ENCODE data around the gene MRPS11.
A peak's percentile ranks its signal among the peaks of the same experiment; 100 is the strongest.
"Not testable (repeated sequence)": the region's sequence is repeated elsewhere in the genome, so short reads cannot be mapped to it uniquely, and the experiment has no call there.

MRPS11 gene

DNA sequence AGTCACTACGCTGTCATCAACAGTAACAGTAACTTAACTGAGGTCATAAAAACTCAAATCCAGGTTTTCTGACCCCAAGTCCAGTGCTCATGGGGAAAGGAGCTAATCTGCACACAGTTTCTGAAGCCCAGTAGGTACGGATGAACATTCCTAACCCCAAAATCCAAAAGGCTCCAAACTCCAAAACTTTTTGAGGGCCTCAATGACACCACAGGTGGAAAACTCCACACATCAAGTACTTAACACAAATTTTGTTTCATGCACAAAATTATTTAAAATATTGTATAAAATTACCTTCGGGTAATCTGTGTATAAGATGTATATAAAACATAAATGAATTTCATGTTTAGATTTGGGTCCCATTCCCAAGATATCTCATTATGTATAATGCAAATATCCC lies 10.8 kb upstream of the MRPS11 start:
- no peak for DNase-seq

DNA sequence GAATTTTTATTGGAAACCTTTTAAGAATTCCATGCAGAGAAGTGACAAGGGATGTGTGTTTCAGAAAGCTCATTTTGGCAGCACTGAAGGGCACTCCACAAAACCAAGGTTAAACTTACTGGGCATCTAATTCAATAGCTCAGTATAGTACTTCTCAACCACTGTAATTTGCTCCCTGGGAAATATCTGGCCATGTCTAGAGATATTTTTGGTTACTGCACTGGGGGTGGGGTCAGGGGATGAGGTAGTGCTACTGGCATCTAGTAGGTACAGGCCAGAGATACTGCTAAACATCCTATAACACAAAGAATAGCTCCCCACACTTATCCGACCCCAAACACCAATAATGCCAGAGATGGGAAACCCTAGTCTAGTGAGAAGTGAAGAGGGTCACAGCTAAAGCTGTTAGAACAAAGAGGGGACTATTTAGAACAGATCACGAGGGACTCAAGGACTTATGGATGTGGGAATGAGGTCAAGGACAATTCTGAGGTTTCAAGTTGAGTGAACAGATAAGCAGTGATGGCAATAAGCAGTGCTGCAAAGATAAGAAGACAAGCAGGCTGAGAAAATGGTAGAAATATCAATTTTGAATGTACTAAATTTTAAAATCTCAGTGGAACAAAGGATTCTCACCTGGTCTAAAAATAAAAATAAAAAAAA lies 3.5 kb upstream of the MRPS11 start:
- no peak for DNase-seq

DNA sequence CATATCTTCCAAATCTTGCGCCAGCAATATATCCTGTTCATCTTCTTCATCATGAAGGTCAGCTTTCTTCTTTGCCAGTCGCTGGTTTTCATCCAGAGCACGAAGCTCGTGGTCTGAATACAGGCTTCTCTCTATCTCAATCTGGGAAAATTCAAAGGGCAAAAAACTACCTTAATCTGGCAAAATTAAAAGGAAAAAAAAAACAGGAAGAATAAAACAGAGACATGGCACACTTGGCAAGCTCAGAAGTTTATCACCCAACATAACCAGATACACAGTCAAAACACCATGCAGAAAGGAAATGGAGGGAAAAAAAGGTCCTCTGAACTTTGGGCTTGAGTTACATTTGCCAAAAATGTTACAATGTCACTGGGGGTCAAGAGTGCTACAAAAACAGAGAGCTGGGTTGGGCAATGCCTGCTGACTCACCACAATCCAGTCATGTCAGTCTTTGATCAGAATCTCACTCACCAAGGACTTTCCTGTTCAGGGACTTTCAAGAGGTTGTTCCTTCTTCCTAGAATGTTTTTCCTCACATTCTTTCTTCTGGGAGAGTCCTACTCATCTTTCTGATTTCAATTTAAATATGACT lies 1.8 kb upstream of the MRPS11 start:
- no peak for DNase-seq

DNA sequence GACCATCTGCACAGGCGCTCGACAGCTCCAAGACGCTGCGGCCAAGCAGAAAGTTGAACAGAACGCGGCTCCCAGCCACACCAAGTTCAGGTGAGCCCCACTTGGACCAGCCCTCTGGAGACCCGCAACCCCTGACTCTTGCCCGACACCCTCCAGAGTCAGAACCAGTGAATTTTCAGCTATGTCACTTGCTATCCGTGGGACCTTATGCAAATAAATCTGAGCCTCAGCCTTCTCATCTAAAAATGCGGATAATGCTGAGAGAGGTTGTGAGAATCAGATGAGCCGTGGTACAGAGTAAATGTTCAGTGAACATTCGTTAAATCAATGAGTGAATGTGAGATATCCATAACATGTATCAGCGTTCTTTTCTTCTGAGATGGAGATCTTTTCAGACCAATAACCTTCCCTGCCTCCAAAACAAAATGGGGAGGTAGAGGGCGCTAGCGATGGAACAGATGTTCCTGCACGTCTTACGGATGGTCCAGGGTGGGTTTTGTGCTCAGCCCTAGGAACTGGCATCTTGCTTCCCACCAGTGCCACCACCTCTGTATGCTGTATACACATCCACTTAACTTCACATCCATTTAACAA lies 524 bp downstream of the MRPS11 start:
- DNase-seq = no peak

DNA sequence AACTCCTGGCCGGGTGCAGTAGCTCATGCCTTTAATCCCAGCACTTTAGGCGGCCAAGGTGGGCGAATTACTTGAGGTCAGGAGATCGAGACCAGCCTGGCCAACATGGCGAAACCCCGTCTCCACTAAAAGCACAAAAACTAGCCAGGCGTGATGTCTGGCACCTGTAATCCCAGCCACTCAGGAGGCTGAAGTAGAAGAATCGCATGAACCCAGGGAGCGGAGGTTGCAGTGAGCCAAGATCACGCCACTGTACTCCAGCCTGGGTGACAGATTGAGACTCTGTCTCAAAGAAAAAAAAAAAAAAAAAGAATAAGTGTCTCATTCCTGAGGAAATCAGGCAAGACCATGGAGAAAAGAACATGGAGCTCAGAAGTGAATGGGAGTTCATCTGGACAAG lies 1.2 kb downstream of the MRPS11 start:
- DNase-seq = not testable (repeated sequence)

DNA sequence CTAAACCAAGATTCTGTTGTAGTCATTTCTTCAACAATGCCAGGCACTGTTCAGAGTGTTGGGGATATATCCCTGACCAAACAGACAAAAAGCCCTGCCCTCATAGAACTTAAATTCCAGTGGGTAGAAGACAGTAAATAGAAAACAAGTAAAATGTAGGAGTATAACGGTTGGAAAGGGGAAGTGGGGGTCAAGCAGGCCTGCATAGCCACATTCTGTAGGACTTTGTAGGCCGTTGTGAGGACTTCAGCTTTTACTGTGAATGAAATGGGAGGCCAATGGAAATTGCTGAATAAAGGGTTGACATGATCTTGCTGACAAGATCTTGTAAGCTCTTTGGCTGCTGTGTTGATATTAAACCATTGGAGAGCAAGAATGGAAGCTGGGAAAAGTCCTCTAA lies 1.8 kb downstream of the MRPS11 start:
- DNase-seq = no peak

DNA sequence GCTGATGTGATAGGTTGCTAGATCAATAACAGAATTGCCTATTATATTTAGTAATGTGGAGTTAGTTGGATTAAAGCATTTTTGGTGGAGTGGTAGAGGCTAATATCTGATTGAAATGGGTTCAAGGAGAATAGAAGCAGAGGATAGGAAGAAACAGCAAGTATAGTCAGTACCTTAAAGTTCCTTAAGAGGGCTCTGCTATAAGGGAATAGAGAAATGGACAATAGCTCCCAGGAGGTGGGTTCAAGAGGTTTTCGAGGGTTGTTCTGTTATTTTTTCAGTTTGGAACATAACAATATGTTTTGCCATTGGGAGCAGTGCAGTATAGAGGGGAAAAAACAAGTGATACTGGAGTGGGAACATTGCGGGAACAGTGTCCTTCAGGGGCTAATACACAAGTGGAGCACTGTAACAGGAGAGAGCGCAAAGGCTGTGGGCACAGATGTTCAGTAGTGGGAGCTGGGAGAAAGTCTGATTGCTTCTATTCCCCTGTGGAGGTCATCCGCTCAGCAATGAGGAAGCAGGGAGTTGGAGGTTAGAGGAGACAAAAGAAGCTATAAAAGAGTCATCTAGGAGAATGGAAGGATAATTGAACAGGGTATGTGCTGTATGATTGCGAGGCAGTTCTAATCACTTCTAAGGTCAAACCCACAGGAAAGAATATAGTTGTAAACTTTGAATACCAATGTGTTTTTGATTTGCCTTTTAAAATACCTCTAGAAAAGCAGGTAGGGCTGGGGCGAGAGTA lies 3.3 kb downstream of the MRPS11 start:
- DNase-seq = no peak

DNA sequence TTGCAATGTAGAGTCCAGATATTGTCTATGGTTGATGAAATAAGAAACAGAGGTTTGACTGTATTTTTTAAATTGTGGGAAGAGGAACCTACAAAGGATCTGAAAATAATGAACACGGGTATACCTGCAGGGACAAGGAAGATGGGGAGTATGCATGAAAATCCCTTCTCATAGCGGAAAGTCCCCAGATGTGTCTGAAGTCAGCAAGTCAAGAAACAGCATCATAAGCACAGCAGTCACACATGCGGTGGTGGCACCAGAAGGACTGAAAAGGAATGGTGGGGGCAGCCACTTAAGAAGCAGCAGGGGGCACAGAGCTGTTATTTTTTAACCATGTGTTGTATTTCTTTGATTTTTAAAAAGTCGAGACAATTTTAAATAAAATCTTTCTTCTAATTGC lies 4.7 kb downstream of the MRPS11 start:
- no peak for DNase-seq

DNA sequence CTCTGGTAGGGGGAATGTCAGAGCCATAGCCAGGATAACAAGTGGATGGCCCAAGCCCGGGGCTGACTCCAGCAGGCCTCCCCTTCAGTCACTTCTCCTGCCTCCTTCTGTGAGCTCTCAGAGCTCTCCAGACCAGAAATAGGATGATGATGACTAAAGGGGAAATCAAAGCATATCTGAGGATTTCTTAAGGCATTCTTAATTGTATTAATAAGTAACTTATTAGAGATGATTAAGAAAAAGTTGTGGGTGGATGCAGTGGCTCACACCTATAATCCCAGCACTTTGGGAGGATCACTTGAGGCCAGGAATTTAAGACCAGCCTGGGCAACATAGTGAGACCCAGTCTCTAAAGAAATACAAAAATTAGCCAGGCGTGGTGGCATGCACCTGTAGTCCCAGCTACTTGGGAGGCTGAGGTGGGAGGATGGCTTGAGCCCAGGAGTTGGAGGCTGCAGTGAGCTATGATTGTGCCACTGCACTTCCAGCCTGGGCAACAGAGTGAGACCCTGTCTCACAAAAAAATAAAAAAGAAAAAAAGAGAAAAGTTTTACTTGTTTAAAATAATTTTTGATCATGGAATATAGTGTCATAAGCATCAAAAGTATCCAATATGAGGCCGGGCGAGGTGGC lies 6.3 kb downstream of the MRPS11 start:
- not testable (repeated sequence) for DNase-seq

DNA sequence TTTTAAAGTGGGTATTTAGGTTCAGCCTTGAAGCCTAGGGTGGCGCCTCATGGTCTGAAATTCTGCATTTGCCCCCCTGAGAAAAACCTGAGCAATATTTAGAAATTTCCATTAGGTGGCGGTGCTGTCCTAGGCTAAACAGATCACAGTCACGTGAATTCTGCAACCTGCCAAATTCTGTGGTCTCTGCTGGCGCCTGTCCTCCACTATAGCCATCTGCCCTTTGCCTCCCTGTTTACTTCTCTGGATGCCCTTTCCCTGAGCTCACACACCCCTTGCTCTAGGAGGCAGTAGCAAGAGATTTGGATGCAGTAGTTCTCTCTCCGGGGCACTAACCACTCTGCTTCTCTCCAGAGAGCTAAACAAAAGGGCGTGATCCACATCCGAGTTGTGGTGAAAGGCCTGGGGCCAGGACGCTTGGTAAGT lies 9.1 kb downstream of the MRPS11 start:
- DNase-seq = peak; percentile 14

DNA sequence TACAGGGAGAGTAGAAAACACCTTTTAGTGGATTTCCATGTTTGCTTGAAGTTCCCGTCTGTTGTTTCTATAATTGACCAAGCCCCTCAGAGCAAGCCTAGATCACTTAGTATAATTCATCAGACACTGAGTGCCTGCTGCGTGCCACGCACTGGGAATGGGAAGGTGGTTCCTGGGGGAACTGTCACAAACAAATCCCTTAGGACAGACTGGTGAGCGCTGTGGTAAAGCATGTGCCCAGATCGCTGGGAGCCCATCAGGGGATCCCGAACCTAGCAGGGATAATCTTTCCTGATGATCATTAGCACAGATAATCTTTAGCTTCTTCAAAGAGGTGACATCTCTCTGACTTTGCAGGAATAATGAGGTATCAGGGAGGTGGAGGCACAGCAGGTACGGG lies 9.6 kb downstream of the MRPS11 start:
- DNase-seq = no peak

DNA sequence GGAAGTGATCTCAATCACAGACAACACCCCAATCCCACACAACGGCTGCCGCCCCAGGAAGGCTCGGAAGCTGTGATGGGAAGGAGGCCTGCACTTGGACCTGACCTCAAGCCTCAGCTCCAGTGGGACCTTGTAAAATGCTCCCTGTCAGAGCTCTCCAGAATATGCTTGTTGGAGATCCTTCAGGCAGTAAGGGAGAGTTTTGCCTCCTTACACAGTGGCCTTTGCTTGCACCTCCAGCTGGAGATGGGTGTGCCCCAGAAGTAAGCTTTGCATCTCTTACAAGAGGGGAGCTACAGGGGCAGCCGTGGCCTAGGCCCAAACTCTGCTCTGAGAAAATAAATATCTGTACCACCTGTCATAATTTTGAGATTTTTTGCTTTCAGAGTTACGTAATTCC lies 10.4 kb downstream of the MRPS11 start:
- DNase-seq = no peak

DNA sequence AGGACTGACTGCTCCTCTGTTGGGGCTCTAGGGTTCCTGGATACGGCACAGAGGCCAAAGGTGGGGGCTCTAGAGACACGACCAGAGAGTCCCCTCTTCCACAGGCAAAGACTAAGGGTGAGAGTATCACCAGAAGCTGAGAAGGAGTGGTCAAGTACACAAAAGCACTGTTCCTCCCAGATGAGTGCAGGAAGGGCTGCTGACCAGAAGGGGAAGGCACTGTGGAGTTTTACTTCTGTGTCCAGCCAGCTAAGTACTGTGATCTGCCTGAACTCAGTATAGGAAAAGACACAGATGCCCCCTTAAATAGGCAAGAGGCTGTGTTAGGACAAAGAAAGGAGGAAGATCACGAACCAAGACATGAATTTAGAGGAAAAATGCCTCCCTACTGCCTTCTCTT lies 11.7 kb downstream of the MRPS11 start:
- no peak for DNase-seq

DNA sequence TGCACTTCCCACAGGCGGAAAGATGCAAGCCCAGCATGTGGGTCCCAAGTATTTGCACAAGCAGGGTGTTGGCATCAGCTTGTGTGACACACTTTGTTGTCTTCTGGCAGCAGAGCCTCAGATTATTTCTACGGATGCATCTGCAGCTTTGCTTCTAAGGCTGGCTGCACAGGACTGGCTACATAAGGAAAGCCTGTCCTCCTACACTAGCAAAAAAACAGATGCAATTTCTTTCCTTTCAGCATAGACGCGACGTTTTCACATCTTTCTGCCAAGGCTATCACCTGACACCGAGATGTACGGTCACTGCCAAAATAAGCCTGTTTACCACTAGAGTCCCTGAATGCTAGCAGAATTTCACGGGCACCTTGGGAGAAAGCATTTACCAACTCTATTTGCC lies 13.5 kb downstream of the MRPS11 start:
- DNase-seq = no peak

DNA sequence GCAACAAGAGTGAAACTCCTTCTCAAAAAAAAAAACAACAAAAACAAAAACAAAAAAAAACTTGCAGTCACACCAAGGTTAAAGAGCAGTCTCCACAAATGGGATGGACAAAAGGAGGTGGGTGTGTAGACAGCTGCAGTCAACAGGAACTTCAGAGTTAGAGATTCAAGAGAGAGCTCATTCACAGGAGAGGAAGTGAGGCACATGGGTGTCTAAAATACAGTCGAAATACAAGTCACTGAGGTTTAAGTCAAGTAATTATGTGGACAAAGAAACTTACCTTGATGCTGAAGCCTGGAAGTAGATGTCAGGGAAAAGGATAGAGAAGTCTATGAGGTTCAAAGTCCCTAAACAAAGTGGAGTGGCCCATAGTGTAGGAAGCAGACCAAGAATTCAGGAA lies 14.8 kb downstream of the MRPS11 start:
- DNase-seq = no peak

DNA sequence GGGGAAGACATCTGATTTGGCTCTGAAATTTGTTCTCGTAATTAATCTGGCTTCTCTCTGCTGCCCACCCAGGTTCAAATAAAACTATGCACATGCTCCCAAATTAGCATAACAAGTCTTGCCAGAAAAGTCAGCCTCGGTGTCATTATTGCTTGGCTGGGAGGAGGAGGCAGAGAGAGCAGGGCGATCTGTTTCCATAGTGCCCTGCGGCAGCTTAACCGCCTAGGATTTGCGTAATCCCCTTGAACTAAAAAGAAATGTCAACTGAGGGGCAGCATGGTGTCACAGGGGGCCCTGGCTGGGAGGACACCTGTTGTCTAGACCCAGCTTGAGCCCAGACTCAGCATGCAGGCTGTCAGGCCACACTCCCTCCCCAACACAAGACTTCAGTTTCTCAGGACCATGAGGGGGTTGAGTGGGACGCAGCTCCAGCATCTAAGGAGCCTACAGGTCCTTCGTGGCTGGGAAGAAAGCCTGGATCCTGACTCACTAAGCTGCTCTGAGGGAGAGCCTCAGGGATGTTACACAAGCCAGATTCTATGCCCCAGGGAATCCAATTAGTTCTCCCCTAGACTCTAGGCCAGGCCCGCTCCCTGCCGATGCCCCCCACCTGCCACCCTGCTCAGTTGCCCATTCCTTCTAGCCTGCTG lies 17.3 kb downstream of the MRPS11 start:
- DNase-seq = no peak

DNA sequence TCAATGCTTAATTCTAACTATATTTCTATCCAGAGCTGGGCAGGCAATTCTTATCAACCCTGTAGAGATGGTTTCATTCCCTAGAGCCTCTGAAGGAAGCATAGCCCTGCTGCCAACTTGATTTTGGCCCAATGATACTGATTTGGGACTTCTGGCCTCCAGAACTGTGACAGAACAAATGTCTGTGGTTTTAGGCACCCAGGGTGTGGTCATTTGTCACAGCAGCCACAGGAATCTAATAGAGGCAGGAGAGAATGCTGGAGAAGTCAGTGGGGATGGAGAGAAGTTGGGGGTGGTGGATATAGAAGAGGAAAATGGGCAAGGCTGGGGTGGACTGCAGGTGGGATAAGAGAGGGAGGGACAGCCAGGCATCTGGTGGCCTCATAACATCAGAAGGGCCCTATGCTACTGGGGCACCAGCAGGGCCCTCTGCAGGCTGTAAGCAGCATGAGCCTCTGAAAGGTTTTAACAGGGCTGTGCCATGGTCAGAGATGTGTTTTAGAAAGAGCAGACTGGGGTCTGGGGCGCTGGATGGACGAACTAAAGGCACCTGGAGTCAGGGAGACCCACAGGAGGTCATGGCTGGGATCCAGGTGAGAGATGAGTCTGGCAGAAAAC lies 19.8 kb downstream of the MRPS11 start:
- no peak for DNase-seq

DNA sequence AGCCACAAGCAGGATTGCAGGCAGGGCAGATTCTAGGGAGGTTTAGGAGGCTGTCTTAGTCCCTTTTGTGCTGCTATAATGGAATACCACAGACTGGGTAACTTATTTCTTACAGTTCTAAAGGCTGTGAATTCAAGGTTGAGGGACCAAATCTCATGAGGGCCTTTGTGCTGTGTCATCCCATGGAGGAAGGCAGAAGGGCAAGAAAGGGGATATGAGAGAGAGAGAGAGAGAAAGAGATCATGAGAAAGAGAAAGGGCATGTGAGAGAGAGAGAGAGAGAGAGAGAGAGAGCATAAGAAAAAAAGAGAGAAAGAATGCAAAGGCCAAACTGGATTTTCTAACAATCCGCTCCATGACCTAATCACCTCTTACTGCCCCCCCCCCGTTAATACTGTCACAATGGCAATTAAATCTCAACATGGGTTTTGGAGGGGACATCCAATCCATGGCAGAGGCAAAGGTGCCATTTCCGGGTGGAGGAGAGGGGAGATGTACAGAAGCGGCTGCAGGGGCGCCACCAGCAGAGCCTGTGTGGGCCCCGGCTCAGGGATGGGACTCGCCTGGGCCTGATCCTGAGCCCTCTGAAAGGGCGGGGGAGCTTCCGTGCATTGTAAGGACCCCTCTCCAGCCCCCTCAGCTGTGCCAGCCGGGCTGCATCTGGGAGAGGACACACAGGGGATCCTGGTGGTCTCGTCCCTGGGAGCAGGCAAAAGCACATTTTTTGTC lies 20.5 kb downstream of the MRPS11 start:
- no peak for DNase-seq

DNA sequence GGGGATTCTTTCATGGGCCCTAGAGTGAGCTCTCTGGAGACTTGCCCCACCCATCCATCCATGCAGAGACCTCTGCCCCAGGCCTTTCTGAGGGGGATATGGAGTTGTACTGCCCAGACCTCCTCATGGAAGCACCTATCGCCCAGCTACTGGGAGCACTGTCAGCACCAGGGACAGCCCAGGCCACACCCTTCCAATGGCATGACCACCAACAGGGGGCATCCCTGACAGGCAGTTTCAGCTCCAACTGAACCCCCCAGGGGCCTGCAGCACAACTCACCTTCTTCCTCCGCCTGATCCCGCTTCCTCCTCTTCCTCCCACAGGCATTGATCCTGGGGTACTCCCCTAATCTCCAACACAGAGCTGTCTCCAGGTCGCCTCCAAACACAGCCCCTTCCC lies 21.8 kb downstream of the MRPS11 start:
- DNase-seq = no peak

DNA sequence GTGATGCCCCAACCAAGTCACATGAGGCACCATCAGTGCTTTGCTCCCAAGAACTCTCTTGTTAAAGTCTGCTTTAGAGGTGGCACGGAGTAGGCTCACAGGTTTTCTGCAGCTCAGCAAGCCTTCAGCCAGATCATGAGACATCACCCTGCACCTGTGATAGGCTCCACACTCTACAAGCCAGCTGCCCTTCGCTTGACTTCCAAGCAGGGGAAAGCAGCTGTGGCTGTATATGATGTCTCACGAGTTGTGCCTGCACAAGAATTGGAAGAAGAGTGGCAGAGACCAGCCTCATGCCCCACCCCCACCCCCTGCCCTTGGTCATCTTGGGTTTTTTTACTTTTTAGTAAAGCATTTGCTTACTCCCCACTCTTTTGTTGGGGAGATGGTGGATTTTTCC lies 22.5 kb downstream of the MRPS11 start:
- no peak for DNase-seq

DNA sequence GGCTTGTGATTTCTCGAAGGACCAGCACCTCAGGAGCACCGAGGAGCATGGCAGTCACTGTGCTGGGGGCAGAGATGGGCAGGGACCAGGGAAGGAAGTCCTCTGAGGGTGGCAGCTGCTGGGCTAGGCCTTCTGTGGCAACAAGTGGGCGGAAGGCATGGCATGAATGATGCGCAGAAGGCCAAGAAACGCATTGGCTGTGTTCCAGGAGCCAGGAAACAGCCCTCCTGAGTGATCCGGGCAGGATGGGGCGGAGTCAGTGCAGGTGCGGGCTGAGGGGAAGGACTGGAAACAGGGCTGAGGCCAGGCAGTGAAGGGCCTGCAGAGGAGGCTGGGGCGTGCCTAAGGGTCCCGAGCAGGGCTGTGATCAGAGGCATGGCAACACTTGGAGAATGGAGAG lies 23.6 kb downstream of the MRPS11 start:
- peak; percentile 34 for DNase-seq

DNA sequence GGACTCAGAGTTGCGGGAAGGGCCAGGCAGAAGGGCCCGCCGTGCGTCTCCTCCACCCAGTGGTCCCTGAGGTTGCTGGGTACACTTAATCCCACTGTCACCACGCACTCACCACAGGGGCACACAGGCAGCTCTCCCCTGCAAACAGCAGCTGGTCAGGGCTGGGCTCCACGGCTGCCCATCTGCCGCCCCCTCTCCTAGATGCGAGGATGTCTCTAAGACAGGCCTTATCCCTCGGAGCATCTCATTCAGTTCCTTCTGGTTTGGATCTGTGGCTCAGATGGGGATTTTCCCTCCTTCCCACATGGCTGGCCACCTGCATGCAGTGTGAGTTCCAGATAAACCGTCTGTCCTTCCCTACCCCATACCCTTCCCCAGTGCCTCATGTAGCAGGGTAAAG lies 26.3 kb downstream of the MRPS11 start:
- no peak for DNase-seq
